Central memory CD8-positive, alpha-beta T cell (primary cell): ENCODE measurements around the gene D2HGDH.

Experiments used
- ATAC-seq: fragments of 150-1000 bp; cut with Tn5 transposase; replicated peaks from 2 replicates; pipeline ENCODE4 v1.10.0; 2022; ENCODE audit warnings: mild to moderate bottlenecking, moderate FRiP score, moderate number of reproducible peaks; ENCODE audit not compliant: poor library complexity, severe bottlenecking; ENCODE audit errors: extremely low read depth
- DNase-seq, 2 donors: peaks; one replicate each; pipeline ENCODE4 v3.0.0; 2021; ENCODE audit warnings: low spot score in 2 of 2
- H3K27ac Mint-ChIP-seq: one replicate; pipeline ENCODE4 v1.8.0; 2022; ENCODE audit warnings: low read depth, mild to moderate bottlenecking, moderate library complexity, mixed read lengths
- H3K27me3 Mint-ChIP-seq: one replicate; pipeline ENCODE4 v1.8.0; 2022; ENCODE audit warnings: mixed read lengths
- H3K36me3 Mint-ChIP-seq: one replicate; pipeline ENCODE4 v1.8.0; 2022; ENCODE audit warnings: mild to moderate bottlenecking, moderate library complexity, mixed read lengths; ENCODE audit not compliant: insufficient read depth
- H3K4me1 Mint-ChIP-seq: one replicate; pipeline ENCODE4 v1.8.0; 2022; ENCODE audit warnings: mixed read lengths
- H3K4me3 Mint-ChIP-seq: one replicate; pipeline ENCODE4 v1.8.0; 2022; ENCODE audit warnings: mild to moderate bottlenecking, moderate library complexity, mixed read lengths
- H3K9me3 Mint-ChIP-seq: one replicate; pipeline ENCODE4 v1.8.0; 2022; ENCODE audit warnings: mixed read lengths

Gene D2HGDH

GRCh38 chr2:241769819-241770184, 35.4 kb downstream of the D2HGDH start:
- Mint-ChIP-seq H3K4me1 (peaks cover 15% of the 10 kb centered on the region), H3K36me3 (peaks cover 3% of the 10 kb centered on the region), H3K9me3 (no peaks in the 10 kb centered on the region), H3K27ac (no peak overlapping the region), H3K27me3 (no peaks in the 10 kb centered on the region), H3K4me3 (no peak overlapping the region)
- no peak for DNase-seq
- ATAC-seq: no peak

GRCh38 chr2:241770185-241770935, 35.9 kb downstream of the D2HGDH start:
- peaks cover 3% of the 10 kb centered on the region for H3K36me3 Mint-ChIP-seq
- DNase-seq: peak in 1 of 2 donors; percentile 11
- peaks cover 4% of the 10 kb centered on the region for H3K27me3 Mint-ChIP-seq
- no peak overlapping the region for H3K27ac Mint-ChIP-seq
- no peaks in the 10 kb centered on the region for H3K9me3 Mint-ChIP-seq
- no peak overlapping the region for H3K4me3 Mint-ChIP-seq
- ATAC-seq: no peak
- H3K4me1 Mint-ChIP-seq: peaks cover 15% of the 10 kb centered on the region

- H3K36me3 Mint-ChIP-seq: peaks cover 3% of the 10 kb centered on the region
- DNase-seq: no peak
- peaks cover 15% of the 10 kb centered on the region for H3K4me1 Mint-ChIP-seq
- ATAC-seq: no peak
- no peaks in the 10 kb centered on the region for H3K9me3 Mint-ChIP-seq
- H3K4me3 Mint-ChIP-seq: peak overlapping the region; percentile 11
- H3K27me3 Mint-ChIP-seq: peaks cover 9% of the 10 kb centered on the region
- no peak overlapping the region for H3K27ac Mint-ChIP-seq
Measured at GRCh38 chr2:241770936-241771285, 36.5 kb downstream of the D2HGDH start.

- H3K9me3 Mint-ChIP-seq: no peaks in the 10 kb centered on the region
- peaks cover 9% of the 10 kb centered on the region for H3K27me3 Mint-ChIP-seq
- H3K4me3 Mint-ChIP-seq: peak overlapping the region; percentile 56
- peak in 1 of 2 donors; percentile 9 for DNase-seq
- no peak overlapping the region for H3K27ac Mint-ChIP-seq
- H3K4me1 Mint-ChIP-seq: peaks cover 15% of the 10 kb centered on the region
- no peak for ATAC-seq
- peaks cover 3% of the 10 kb centered on the region for H3K36me3 Mint-ChIP-seq
Measured at GRCh38 chr2:241771286-241772062, 37.0 kb downstream of the D2HGDH start.

GRCh38 chr2:241772063-241772499, 37.7 kb downstream of the D2HGDH start:
- H3K4me3 Mint-ChIP-seq: peak overlapping the region; percentile 56
- no peak overlapping the region for H3K27ac Mint-ChIP-seq
- no peaks in the 10 kb centered on the region for H3K9me3 Mint-ChIP-seq
- peaks cover 3% of the 10 kb centered on the region for H3K36me3 Mint-ChIP-seq
- peaks cover 9% of the 10 kb centered on the region for H3K27me3 Mint-ChIP-seq
- peaks cover 15% of the 10 kb centered on the region for H3K4me1 Mint-ChIP-seq
- ATAC-seq: peak; percentile 55
- DNase-seq: no peak

GRCh38 chr2:241773511-241774418, 39.3 kb downstream of the D2HGDH start:
- no peak for ATAC-seq
- no peaks in the 10 kb centered on the region for H3K9me3 Mint-ChIP-seq
- no peak overlapping the region for H3K27ac Mint-ChIP-seq

GRCh38 chr2:241774419-241775222, 40.2 kb downstream of the D2HGDH start:
- H3K27me3 Mint-ChIP-seq: peaks cover 9% of the 10 kb centered on the region
- H3K4me3 Mint-ChIP-seq: no peak overlapping the region
- H3K27ac Mint-ChIP-seq: no peak overlapping the region
- ATAC-seq (no peak), DNase-seq (peak in 1 of 2 donors; percentile 8)
- no peaks in the 10 kb centered on the region for H3K9me3 Mint-ChIP-seq
- H3K4me1 Mint-ChIP-seq: peaks cover 15% of the 10 kb centered on the region
- H3K36me3 Mint-ChIP-seq: peaks cover 4% of the 10 kb centered on the region

More at GRCh38 chr2:241773511-241774418, 39.3 kb downstream of the D2HGDH start:
- DNase-seq: no peak
- Mint-ChIP-seq H3K4me1 (peaks cover 15% of the 10 kb centered on the region), H3K27me3 (peaks cover 9% of the 10 kb centered on the region), H3K4me3 (no peak overlapping the region), H3K36me3 (peaks cover 3% of the 10 kb centered on the region)

- Mint-ChIP-seq H3K36me3 (peaks cover 4% of the 10 kb centered on the region), H3K9me3 (no peaks in the 10 kb centered on the region), H3K4me3 (no peak overlapping the region), H3K27me3 (peaks cover 9% of the 10 kb centered on the region), H3K27ac (no peak overlapping the region), H3K4me1 (peaks cover 15% of the 10 kb centered on the region)
- ATAC-seq (no peak), DNase-seq (no peak)
Measured at GRCh38 chr2:241775223-241776177, 41.1 kb downstream of the D2HGDH start.

GRCh38 chr2:241776336-241777169, 42.1 kb downstream of the D2HGDH start, which contains the start of gene GAL3ST2:
Gene GAL3ST2 (plus strand): TSS chr2:241776822. CDS start chr2:241776956, 134 bp downstream.
- no peak for ATAC-seq
- Mint-ChIP-seq H3K36me3 (peaks cover 4% of the 10 kb centered on the region), H3K9me3 (no peaks in the 10 kb centered on the region), H3K27me3 (peaks cover 9% of the 10 kb centered on the region), H3K4me3 (no peak within 1 kb of the TSS), H3K27ac (peak within 1 kb of the TSS; percentile 76), H3K4me1 (peaks cover 15% of the 10 kb centered on the region)
- DNase-seq: peak in 1 of 2 donors; percentile 12

- peaks cover 4% of the 10 kb centered on the region for H3K36me3 Mint-ChIP-seq
- peak overlapping the region; percentile 76 for H3K27ac Mint-ChIP-seq
- no peak overlapping the region for H3K4me3 Mint-ChIP-seq
- ATAC-seq (no peak), DNase-seq (peak in 1 of 2 donors; percentile 5)
- no peaks in the 10 kb centered on the region for H3K9me3 Mint-ChIP-seq
- peaks cover 9% of the 10 kb centered on the region for H3K4me1 Mint-ChIP-seq
- H3K27me3 Mint-ChIP-seq: peaks cover 9% of the 10 kb centered on the region
Measured at GRCh38 chr2:241777170-241777685, 42.8 kb downstream of the D2HGDH start.
